MM.1S (cell line): ENCODE data around the gene PDE1C.

ENCODE experiments used
- DNase-seq: peaks from one replicate; pipeline ENCODE4 v3.0.0-alpha.2; 2015
- H2AFZ ChIP-seq: fragments of 300-600 bp; sonication (generic); 2 replicates; pipeline ENCODE4 v1.6.0; 2016; ENCODE audit warnings: antibody characterized with exemption, low read length
- H3F3A ChIP-seq: fragments of 300-600 bp; sonication (generic); 2 replicates; pipeline ENCODE4 v1.6.1; 2016; ENCODE audit warnings: mild to moderate bottlenecking, antibody characterized with exemption, low read length, moderate library complexity, mixed read lengths; ENCODE audit not compliant: insufficient read depth
- H3K27ac ChIP-seq: fragments of 300-600 bp; sonication (generic); 2 replicates; pipeline ENCODE4 v1.5.1; 2016; ENCODE audit warnings: mild to moderate bottlenecking, low read length
- H3K27me3 ChIP-seq: fragments of 300-600 bp; sonication (generic); replicated peaks from 2 replicates; pipeline ENCODE4 v1.6.0; 2016; ENCODE audit warnings: low read length; ENCODE audit not compliant: insufficient read depth
- H3K36me3 ChIP-seq: fragments of 300-600 bp; sonication (generic); replicated peaks from 2 replicates; pipeline ENCODE4 v1.6.1; 2016; ENCODE audit warnings: mild to moderate bottlenecking, low read length, mixed read lengths; ENCODE audit not compliant: insufficient read depth
- H3K4me1 ChIP-seq: fragments of 300-600 bp; sonication (generic); 2 replicates; pipeline ENCODE4 v1.6.1; 2016; ENCODE audit warnings: low read length, mixed read lengths
- H3K4me2 ChIP-seq: fragments of 300-600 bp; sonication (generic); 2 replicates; pipeline ENCODE4 v1.6.0; 2016; ENCODE audit warnings: low read depth, low read length
- H3K4me3 ChIP-seq: fragments of 300-600 bp; sonication (generic); 2 replicates; pipeline ENCODE4 v1.5.1; 2016; ENCODE audit warnings: low read length, mixed read lengths
- H3K79me2 ChIP-seq: fragments of 300-600 bp; sonication (generic); 2 replicates; pipeline ENCODE4 v1.6.1; 2016; ENCODE audit warnings: mixed run types, low read length, mixed read lengths
- H3K9ac ChIP-seq: fragments of 300-600 bp; sonication (generic); 2 replicates; pipeline ENCODE4 v1.6.1; 2016; ENCODE audit warnings: low read length, mixed read lengths
- H3K9me2 ChIP-seq: fragments of 300-600 bp; sonication (generic); replicated peaks from 2 replicates; pipeline ENCODE4 v1.6.1; 2016; ENCODE audit warnings: mild to moderate bottlenecking, low read length, mixed read lengths; ENCODE audit not compliant: insufficient read depth
- H3K9me3 ChIP-seq: fragments of 300-600 bp; sonication (generic); replicated peaks from 2 replicates; pipeline ENCODE4 v1.6.1; 2016; ENCODE audit warnings: mild to moderate bottlenecking, low read length, mixed read lengths; ENCODE audit not compliant: insufficient read depth
- H4K20me1 ChIP-seq: fragments of 300-600 bp; sonication (generic); 2 replicates; pipeline ENCODE4 v1.6.1; 2016; ENCODE audit warnings: mild to moderate bottlenecking, low read length, moderate library complexity, mixed read lengths; ENCODE audit not compliant: insufficient read depth
- EZH2 ChIP-seq: fragments of 300-600 bp; sonication (generic); optimal IDR thresholded peaks from 2 replicates; pipeline ENCODE3; 2017; ENCODE audit warnings: low read depth, mild to moderate bottlenecking, antibody characterized with exemption, low read length, mixed read lengths
- EZH2phosphoT487 ChIP-seq: fragments of 300-600 bp; sonication (generic); IDR thresholded peaks from 2 replicates; pipeline ENCODE4 v1.6.1; 2018; ENCODE audit warnings: antibody characterized with exemption, low read length
- TF ChIP-seq, protein P1 (sequence below): fragments of 300-600 bp; sonication (generic); IDR thresholded peaks from 2 replicates; pipeline ENCODE4 v1.5.1; 2016; ENCODE audit warnings: antibody characterized with exemption, low read length, mixed read lengths

The PDE1C gene

DNA sequence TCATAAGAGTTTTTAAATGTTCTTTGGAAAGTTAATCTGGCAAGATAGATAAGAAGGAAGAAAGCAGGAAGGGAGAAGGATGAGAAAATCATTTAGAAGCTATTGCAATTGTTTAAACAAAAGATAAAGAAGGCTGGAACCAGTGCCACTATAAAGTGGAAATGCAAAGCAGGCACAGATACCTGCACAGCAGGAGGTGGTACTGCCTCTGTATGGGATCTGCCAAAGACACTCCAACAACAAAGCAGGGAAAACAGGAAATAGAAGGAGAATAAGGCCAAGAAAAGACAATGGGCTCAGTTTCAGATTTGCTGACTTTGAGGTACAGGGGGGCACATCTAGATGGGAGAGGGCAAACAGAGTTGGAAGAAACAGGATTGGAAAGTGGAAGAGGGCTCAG, 244.6 kb downstream of the PDE1C start:
- Histone ChIP-seq H3K4me1 (no peaks in the 10 kb centered on the region), H3K4me3 (no peak overlapping the region), H3K27me3 (no peaks in the 10 kb centered on the region), H3K4me2 (no peak overlapping the region), H3K27ac (no peak overlapping the region), H3K36me3 (no peaks in the 10 kb centered on the region), H4K20me1 (no peaks in the 10 kb centered on the region), H3F3A (no peaks in the 10 kb centered on the region), H3K9me3 (no peaks in the 10 kb centered on the region), H3K9ac (no peak overlapping the region), H3K9me2 (no peaks in the 10 kb centered on the region), H2AFZ (no peak overlapping the region), H3K79me2 (no peaks in the 10 kb centered on the region)
- DNase-seq, result no peak
- no peak for TF ChIP-seq EZH2phosphoT487
- TF ChIP-seq, protein P1, sequence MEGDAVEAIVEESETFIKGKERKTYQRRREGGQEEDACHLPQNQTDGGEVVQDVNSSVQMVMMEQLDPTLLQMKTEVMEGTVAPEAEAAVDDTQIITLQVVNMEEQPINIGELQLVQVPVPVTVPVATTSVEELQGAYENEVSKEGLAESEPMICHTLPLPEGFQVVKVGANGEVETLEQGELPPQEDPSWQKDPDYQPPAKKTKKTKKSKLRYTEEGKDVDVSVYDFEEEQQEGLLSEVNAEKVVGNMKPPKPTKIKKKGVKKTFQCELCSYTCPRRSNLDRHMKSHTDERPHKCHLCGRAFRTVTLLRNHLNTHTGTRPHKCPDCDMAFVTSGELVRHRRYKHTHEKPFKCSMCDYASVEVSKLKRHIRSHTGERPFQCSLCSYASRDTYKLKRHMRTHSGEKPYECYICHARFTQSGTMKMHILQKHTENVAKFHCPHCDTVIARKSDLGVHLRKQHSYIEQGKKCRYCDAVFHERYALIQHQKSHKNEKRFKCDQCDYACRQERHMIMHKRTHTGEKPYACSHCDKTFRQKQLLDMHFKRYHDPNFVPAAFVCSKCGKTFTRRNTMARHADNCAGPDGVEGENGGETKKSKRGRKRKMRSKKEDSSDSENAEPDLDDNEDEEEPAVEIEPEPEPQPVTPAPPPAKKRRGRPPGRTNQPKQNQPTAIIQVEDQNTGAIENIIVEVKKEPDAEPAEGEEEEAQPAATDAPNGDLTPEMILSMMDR, result no peak

DNA sequence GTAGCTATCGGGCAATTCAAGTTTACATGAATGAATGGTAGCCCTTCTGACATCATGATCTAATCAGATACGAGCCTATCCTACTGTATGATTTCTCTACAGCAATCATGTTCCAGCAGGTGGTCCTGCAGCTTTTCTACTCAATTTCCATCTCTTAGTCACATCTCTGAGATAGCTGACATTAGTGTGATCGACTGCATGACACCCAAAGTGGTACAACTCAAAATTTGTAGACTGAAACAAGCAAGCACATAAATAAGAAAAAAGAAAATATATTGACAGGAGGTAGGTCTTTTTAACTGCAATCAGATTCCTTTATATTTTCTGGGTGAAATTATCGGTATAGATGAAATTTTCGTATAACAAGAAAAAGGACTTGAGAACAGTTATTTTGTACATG, 251.2 kb downstream of the PDE1C start:
- Histone ChIP-seq H3K9me2 (no peaks in the 10 kb centered on the region), H4K20me1 (no peaks in the 10 kb centered on the region), H3K9ac (no peak overlapping the region), H3K4me2 (no peak overlapping the region), H3F3A (no peaks in the 10 kb centered on the region), H2AFZ (no peak overlapping the region), H3K9me3 (no peaks in the 10 kb centered on the region), H3K4me3 (no peak overlapping the region), H3K27ac (no peak overlapping the region), H3K79me2 (no peaks in the 10 kb centered on the region), H3K36me3 (no peaks in the 10 kb centered on the region), H3K4me1 (no peaks in the 10 kb centered on the region), H3K27me3 (no peaks in the 10 kb centered on the region)
- no peak for TF ChIP-seq EZH2
- TF ChIP-seq, protein P1, result no peak
- no peak for TF ChIP-seq EZH2phosphoT487
- no peak for DNase-seq

DNA sequence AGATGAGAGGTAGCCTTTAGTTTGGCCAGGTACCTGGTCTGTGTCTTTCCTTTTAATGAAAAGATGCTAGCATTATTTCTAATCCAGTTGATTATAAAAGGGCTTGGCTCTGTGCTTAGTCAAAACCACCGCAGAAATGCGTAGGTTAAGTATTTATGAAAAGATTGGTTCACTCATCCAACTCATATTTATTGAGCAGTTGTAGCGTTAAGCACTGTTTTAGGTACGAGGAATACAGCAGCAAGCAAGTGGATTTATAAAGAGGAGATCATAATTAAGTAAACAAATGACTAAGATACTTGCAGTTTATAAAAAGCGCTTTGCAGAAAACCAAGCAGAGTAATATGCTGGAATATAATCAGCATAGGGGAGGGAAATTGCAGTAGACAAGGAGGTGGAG, 253.4 kb downstream of the PDE1C start:
- no peaks in the 10 kb centered on the region for H3K9me2 ChIP-seq

More for the DNA sequence above, 253.4 kb downstream of the PDE1C start:
- TF ChIP-seq EZH2 (no peak), EZH2phosphoT487 (no peak)
- TF ChIP-seq, protein P1, result no peak
- Histone ChIP-seq H3K27me3 (no peaks in the 10 kb centered on the region), H3K4me3 (no peak overlapping the region), H3K79me2 (no peaks in the 10 kb centered on the region), H3K27ac (no peak overlapping the region), H3F3A (no peaks in the 10 kb centered on the region), H3K9me3 (no peaks in the 10 kb centered on the region), H3K4me2 (no peak overlapping the region), H2AFZ (no peak overlapping the region), H3K9ac (no peak overlapping the region), H3K36me3 (no peaks in the 10 kb centered on the region), H3K4me1 (no peaks in the 10 kb centered on the region), H4K20me1 (no peaks in the 10 kb centered on the region)
- no peak for DNase-seq
